D721Med (cell line): ENCODE measurements around the gene ATN1.
A peak's percentile ranks its signal among the peaks of the same experiment; 100 is the strongest.

Source experiments
- DNase-seq: peaks from one replicate; pipeline ENCODE4 v3.0.0; 2011; ENCODE audit warnings: low spot score; ENCODE audit not compliant: insufficient read length
- FAIRE-seq: peaks from 2 replicates; lab custom pipeline; 2011; peaks lifted over from hg19 to GRCh38; lab: Jason Lieb, UNC
- CTCF ChIP-seq: IDR thresholded peaks from 2 replicates; pipeline ENCODE4 v1.5.1; 2012; ENCODE audit warnings: mild to moderate bottlenecking, control low read depth; ENCODE audit not compliant: insufficient read depth; ENCODE audit errors: missing control alignments

The ATN1 gene

GRCh38 chr12:6959805-6960592 is 32.2 kb downstream of the ATN1 start:
- FAIRE-seq (no peak), DNase-seq (no peak)
- TF ChIP-seq CTCF: no peak

- peak; percentile 7 for TF ChIP-seq CTCF
- DNase-seq: no peak
- FAIRE-seq: no peak
Measured at GRCh38 chr12:6960593-6961277, 33.0 kb downstream of the ATN1 start.

GRCh38 chr12:6961278-6961694 is 33.5 kb downstream of the ATN1 start:
- no peak for TF ChIP-seq CTCF
- DNase-seq (no peak), FAIRE-seq (no peak)

GRCh38 chr12:6961695-6962284 is 34.0 kb downstream of the ATN1 start:
- TF ChIP-seq CTCF: peak; percentile 69

GRCh38 chr12:6962285-6963015 is 34.7 kb downstream of the ATN1 start:
- FAIRE-seq: no peak
- no peak for DNase-seq
- TF ChIP-seq CTCF: no peak

More at GRCh38 chr12:6961695-6962284, 34.0 kb downstream of the ATN1 start:
- DNase-seq: peak; percentile 80
- no peak for FAIRE-seq

- TF ChIP-seq CTCF: no peak
- DNase-seq (no peak), FAIRE-seq (no peak)
Measured at GRCh38 chr12:6963016-6963731, 35.4 kb downstream of the ATN1 start.
